Measurements from ENCODE around the gene ARHGEF38. TPM values are rescaled to one million over a fixed set of nuclear protein-coding genes. Genes with fewer than 3 reads are reported as not detected.

ARHGEF38 gene
- polyA plus RNA-seq, 1 of the 3 experiments (the other 2 are of a cell fraction), result 0.02 TPM

DNA sequence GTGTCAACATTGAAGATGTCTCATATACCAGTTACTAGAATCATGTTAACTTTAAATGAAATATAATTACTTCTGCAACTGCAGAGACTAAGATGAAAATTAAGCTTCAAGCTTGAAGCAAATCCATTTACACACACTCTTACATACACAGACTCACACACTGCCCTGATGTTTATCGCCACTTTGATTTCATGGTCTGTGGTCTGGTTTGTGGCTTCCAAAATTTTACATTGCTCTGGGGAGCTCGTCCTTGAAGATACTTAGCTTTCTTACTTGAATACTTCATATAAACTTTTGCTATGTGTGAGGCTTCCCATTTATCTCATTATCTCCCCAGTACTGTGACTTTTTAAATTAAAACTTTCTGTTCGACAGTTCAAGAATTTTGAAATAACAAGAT lies 35.8 kb downstream of the ARHGEF38 start (continued):
- TF ChIP-seq, protein P1, sequence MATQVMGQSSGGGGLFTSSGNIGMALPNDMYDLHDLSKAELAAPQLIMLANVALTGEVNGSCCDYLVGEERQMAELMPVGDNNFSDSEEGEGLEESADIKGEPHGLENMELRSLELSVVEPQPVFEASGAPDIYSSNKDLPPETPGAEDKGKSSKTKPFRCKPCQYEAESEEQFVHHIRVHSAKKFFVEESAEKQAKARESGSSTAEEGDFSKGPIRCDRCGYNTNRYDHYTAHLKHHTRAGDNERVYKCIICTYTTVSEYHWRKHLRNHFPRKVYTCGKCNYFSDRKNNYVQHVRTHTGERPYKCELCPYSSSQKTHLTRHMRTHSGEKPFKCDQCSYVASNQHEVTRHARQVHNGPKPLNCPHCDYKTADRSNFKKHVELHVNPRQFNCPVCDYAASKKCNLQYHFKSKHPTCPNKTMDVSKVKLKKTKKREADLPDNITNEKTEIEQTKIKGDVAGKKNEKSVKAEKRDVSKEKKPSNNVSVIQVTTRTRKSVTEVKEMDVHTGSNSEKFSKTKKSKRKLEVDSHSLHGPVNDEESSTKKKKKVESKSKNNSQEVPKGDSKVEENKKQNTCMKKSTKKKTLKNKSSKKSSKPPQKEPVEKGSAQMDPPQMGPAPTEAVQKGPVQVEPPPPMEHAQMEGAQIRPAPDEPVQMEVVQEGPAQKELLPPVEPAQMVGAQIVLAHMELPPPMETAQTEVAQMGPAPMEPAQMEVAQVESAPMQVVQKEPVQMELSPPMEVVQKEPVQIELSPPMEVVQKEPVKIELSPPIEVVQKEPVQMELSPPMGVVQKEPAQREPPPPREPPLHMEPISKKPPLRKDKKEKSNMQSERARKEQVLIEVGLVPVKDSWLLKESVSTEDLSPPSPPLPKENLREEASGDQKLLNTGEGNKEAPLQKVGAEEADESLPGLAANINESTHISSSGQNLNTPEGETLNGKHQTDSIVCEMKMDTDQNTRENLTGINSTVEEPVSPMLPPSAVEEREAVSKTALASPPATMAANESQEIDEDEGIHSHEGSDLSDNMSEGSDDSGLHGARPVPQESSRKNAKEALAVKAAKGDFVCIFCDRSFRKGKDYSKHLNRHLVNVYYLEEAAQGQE (IDR thresholded peaks at IDR 0.05; ENCODE audit: low read depth, low read length), result no peak
- TF ChIP-seq FOXM1 (IDR thresholded peaks at IDR 0.05; ENCODE audit: low read depth) (no peak), EP300 (IDR thresholded peaks at IDR 0.05; ENCODE audit: borderline replicate concordance in 1 of 2, low read depth in 1 of 2, low read length in 1 of 2) (no peak), GABPA (IDR thresholded peaks at IDR 0.05; ENCODE audit: low read depth) (no peak), POLR2AphosphoS5 (IDR thresholded peaks at IDR 0.05; ENCODE audit: low read depth, low read length) (no peak)
- TF ChIP-seq, protein P2, sequence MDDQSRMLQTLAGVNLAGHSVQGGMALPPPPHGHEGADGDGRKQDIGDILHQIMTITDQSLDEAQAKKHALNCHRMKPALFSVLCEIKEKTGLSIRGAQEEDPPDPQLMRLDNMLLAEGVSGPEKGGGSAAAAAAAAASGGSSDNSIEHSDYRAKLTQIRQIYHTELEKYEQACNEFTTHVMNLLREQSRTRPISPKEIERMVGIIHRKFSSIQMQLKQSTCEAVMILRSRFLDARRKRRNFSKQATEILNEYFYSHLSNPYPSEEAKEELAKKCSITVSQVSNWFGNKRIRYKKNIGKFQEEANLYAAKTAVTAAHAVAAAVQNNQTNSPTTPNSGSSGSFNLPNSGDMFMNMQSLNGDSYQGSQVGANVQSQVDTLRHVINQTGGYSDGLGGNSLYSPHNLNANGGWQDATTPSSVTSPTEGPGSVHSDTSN (IDR thresholded peaks at IDR 0.05), result no peak

DNA sequence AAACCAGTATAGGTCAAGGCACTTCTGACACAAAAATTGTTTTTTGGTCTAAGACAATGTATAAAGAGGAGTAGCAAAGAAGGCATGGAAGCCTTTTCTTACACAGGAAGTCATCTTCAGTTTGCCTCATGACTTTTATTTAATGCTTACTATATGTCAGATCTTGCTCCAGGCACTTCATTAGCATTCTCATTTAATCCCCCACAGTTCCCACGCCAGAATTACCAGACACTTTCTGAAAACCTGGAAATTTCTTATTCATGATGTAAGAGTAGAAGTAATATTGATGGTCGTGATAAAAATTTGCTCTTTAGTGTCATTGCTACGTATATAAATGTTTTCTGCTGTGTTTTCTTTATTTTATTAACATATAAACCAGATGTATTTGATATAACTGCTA lies 39.2 kb downstream of the ARHGEF38 start:
- 74% methylated on average over 3 of the region's 3 CpGs for WGBS (ENCODE audit: low lambda C conversion rate)
- H3K4me1 ChIP-seq (ENCODE audit: control insufficient read depth in 1 of 2, insufficient read depth in 2 of 2, low read depth in 1 of 2, low read length in 1 of 2), result no peaks in the 10 kb centered on the region
- H3K9ac ChIP-seq, result no peak overlapping the region
- no peaks in the 10 kb centered on the region for H3K9me3 ChIP-seq
- H4K20me1 ChIP-seq (ENCODE audit: insufficient read depth), result no peaks in the 10 kb centered on the region
- H3F3A ChIP-seq (replicated peaks; ENCODE audit: insufficient read depth), result no peaks in the 10 kb centered on the region
- CTCF ChIA-PET, result no interaction called here
- no peaks in the 10 kb centered on the region for H3K9me2 ChIP-seq
- no peak overlapping the region for H3K27ac ChIP-seq (ENCODE audit: low read depth in 2 of 2, low read length in 1 of 2)
- TF ChIP-seq, protein P3, sequence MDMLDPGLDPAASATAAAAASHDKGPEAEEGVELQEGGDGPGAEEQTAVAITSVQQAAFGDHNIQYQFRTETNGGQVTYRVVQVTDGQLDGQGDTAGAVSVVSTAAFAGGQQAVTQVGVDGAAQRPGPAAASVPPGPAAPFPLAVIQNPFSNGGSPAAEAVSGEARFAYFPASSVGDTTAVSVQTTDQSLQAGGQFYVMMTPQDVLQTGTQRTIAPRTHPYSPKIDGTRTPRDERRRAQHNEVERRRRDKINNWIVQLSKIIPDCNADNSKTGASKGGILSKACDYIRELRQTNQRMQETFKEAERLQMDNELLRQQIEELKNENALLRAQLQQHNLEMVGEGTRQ (IDR thresholded peaks at IDR 0.05; ENCODE audit: borderline replicate concordance, low read depth, low read length), result no peak
- TF ChIP-seq, protein P4, sequence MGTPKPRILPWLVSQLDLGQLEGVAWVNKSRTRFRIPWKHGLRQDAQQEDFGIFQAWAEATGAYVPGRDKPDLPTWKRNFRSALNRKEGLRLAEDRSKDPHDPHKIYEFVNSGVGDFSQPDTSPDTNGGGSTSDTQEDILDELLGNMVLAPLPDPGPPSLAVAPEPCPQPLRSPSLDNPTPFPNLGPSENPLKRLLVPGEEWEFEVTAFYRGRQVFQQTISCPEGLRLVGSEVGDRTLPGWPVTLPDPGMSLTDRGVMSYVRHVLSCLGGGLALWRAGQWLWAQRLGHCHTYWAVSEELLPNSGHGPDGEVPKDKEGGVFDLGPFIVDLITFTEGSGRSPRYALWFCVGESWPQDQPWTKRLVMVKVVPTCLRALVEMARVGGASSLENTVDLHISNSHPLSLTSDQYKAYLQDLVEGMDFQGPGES (IDR thresholded peaks at IDR 0.05; ENCODE audit: low read depth, low read length), result no peak
- TF ChIP-seq FOXJ3 (CRISPR knock-in tag; IDR thresholded peaks at IDR 0.05), result no peak
- no peak for DNase-seq
- H3K79me2 ChIP-seq (ENCODE audit: insufficient read depth), result no peaks in the 10 kb centered on the region
- no peak overlapping the region for H2AFZ ChIP-seq (ENCODE audit: low read depth)
- H3K4me2 ChIP-seq, result no peak overlapping the region
- no peaks in the 10 kb centered on the region for H3K27me3 ChIP-seq (ENCODE audit: insufficient read depth)
- H3K36me3 ChIP-seq (replicated peaks in 1 of 2; ENCODE audit: control insufficient read depth in 1 of 2, insufficient read depth in 2 of 2, low read length in 1 of 2), result no peaks in the 10 kb centered on the region
- no peak overlapping the region for H3K4me3 ChIP-seq (ENCODE audit: low read depth in 2 of 2, low read length in 1 of 2)
- POLR2A ChIA-PET, result no interaction called here
